GM21381 (cell line): ENCODE results near the gene HOXB5.

Experiments used
- ATAC-seq: cut with Tn5 transposase; IDR thresholded peaks from one replicate; pipeline ENCODE4 v1.9.1; 2021; ENCODE audit warnings: mild to moderate bottlenecking, moderate library complexity; ENCODE audit not compliant: unreplicated experiment

Gene HOXB5

GRCh38 chr17:48564188-48565021, 29.2 kb downstream of the HOXB5 start:
- ATAC-seq, result no peak

GRCh38 chr17:48563867-48564187, 29.8 kb downstream of the HOXB5 start:
- ATAC-seq, result no peak

GRCh38 chr17:48563385-48563838, 30.2 kb downstream of the HOXB5 start:
- ATAC-seq, result no peak

- no peak for ATAC-seq
These were observed 30.6 kb downstream of the HOXB5 start for GRCh38 chr17:48562934-48563333.

- peak; percentile 48 for ATAC-seq
These were observed 31.4 kb downstream of the HOXB5 start for GRCh38 chr17:48561884-48562810.

- no peak for ATAC-seq
These were observed 33.5 kb downstream of the HOXB5 start for GRCh38 chr17:48559840-48560817.

- no peak for ATAC-seq
These were observed 34.3 kb downstream of the HOXB5 start for GRCh38 chr17:48559122-48559839.

GRCh38 chr17:48558831-48559121, 34.8 kb downstream of the HOXB5 start:
- ATAC-seq, result no peak

- ATAC-seq, result no peak
These were observed 35.3 kb downstream of the HOXB5 start for GRCh38 chr17:48558057-48558830.

- no peak for ATAC-seq
These were observed 36.8 kb downstream of the HOXB5 start for GRCh38 chr17:48556576-48557401.

GRCh38 chr17:48556229-48556575, 37.4 kb downstream of the HOXB5 start:
- no peak for ATAC-seq

- ATAC-seq, result no peak
These were observed 38.0 kb downstream of the HOXB5 start for GRCh38 chr17:48555258-48556228.

- ATAC-seq, result no peak
These were observed 38.9 kb downstream of the HOXB5 start for GRCh38 chr17:48554412-48555257.

- ATAC-seq, result no peak
These were observed 39.8 kb downstream of the HOXB5 start for GRCh38 chr17:48553826-48554225.

- no peak for ATAC-seq
These were observed 40.4 kb downstream of the HOXB5 start for GRCh38 chr17:48553190-48553547.

- ATAC-seq, result no peak
These were observed 41.0 kb downstream of the HOXB5 start for GRCh38 chr17:48552466-48553189.
